Measurements from ENCODE around the gene NFIB.

NFIB gene

DNA sequence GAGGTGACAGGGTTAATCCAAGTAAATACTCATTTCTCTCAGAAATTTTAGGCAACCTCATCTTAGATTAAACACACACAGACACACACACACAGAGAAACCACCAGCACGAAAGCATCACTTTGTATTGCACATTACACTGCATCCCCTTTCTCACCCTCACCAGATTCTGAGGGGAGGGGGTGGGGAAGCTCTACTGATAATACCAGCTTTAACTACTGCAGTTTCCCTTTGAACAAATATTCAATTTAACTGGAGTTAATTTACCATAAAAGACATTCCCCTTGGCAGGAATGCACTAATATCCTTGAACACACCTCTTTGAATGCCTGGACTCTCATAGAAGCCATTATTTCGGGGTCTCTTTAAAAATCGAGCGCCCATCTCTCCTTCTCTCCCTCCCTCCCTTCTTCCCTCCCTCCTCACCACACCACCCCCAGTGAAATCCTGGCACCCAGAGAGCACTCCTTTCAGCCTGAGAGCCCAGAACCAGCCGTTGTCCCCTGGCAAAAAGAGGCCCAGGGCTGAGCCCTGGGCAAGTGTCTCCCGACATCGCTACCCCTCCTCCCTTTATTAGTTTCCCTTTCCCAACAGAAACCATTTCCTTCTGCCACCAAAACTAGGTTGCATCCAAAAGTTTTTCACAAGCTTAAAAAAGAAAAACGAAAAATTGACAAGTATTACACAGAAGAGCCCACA is 2.8 kb upstream of the NFIB start:
- no peak overlapping the region for H3K27ac Mint-ChIP-seq
- no peaks in the 10 kb centered on the region for H3K9me3 Mint-ChIP-seq
- peaks cover 61% of the 10 kb centered on the region for H3K27me3 Mint-ChIP-seq
- no peak overlapping the region for H3K4me3 Mint-ChIP-seq
- no peaks in the 10 kb centered on the region for H3K36me3 Mint-ChIP-seq
- H3K4me1 Mint-ChIP-seq: peaks cover 31% of the 10 kb centered on the region
- no peak for ATAC-seq

DNA sequence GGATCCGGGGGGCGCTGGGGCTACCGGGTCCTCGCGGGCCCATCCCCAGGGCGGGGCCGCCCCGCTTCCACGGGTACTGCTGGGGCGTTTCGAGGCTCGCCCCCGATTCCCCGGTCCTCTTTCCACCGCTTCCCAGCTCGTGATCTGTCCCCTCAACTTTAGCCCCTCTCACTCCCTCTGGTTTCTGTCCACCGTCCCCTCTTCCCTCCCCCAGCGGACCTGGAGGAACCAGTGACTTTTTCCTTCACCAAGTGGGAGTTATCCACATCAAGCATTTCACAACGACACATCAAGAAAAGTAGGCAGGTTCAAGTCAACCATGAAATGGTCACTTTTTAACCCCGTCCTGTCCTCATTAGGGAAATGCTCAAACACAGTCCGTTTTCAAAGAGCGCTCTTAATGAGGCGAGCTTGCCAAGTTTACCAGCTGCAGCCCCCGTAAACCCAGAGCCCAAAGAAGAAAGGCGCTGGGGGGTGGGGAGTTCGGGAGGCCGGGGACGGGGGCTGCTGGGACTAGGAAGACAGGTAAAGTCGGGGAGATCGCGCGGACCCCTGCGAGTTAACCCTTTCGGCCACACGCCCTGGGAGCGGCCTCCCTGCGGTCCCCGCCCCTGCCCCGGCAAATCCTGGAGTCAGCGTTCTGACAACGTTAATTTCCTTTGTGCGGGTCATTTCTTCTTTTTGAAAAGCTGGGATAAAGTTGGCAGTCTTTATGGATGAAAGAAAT is 2.1 kb upstream of the NFIB start:
- Mint-ChIP-seq H3K4me3 (peak overlapping the region; percentile 76), H3K9me3 (no peaks in the 10 kb centered on the region), H3K27ac (no peak overlapping the region), H3K4me1 (peaks cover 24% of the 10 kb centered on the region), H3K27me3 (peaks cover 54% of the 10 kb centered on the region), H3K36me3 (no peaks in the 10 kb centered on the region)
- peak; percentile 27 for ATAC-seq

DNA sequence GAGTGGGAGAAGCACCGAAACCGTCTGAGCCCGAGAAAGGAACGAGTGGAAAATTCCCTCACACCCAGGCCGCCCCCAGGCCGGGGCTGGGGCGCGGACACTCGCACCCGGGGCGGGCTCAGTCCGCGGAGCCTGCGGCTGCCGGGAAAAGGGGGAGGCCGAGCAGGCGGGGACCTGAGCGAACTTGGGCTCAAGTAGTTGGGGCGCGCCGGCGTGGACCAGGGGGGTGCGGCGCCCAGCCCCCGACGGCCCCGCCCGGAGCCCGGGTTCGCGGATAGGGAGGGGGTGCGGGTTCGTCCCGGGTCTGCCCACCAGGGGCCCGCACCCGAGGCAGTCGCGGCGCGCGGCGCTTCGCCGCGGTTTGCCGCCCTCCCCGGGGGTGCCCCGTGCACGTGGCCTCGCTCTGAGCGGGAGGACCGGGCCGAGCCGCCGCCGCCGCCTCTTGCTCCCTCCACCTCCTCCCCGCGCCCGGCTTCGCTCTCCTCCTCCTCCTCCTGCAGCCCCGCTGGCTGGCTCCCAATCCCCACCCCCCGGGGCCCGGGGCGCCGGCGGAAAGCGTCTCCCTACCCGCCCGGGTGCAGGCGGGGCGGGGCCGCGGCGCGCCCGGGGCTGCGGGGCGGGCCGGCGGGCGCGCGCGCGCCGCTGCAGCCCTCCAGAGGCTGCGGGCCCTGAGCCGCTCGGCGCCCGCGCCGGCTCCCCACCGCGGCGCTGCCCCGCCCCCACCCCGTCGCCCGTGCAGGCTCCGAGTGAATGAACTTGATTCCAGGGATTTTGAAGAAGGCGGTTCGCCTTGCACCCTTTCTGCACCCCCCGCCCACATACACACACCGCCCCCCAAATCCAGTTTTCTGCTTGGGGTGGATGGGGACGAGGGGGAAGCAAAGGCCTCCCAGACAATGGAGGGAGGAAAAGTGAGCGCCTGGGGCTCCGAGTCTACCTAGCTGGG is 1.3 kb upstream of the NFIB start:
- Mint-ChIP-seq H3K9me3 (no peaks in the 10 kb centered on the region), H3K27me3 (peaks cover 48% of the 10 kb centered on the region), H3K4me3 (peak overlapping the region; percentile 77), H3K36me3 (no peaks in the 10 kb centered on the region), H3K27ac (no peak overlapping the region), H3K4me1 (peaks cover 20% of the 10 kb centered on the region)
- ATAC-seq: peak; percentile 31

DNA sequence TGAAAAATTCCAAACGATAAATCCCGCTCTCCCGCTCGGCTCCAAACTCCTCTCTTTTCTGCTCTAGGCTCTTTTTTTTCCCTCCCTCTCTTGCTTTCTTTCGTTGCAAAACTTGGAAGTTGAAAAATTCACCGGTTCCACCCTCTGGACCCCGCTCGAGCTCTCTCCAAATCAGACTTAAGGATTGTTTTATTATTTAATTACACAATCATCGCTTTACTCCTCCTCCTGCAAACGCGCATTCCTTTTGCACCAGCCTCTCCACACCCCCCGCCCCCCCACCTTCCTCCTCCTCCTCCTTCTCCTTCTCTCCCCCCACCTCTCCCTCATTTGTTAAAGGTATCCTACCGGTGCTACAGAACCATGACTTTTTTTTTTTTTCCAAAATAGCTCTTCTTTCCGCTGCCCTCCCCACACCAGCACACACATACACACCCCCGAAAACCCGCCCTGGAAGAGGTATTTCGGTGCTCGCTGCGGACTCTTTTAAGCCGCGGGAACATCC is 535 bp upstream of the NFIB start:
- H3K9me3 Mint-ChIP-seq: no peaks in the 10 kb centered on the region
- H3K4me3 Mint-ChIP-seq: peak overlapping the region; percentile 77
- peaks cover 49% of the 10 kb centered on the region for H3K27me3 Mint-ChIP-seq
- H3K4me1 Mint-ChIP-seq: peaks cover 20% of the 10 kb centered on the region
- no peak overlapping the region for H3K27ac Mint-ChIP-seq
- no peak for ATAC-seq
- H3K36me3 Mint-ChIP-seq: no peaks in the 10 kb centered on the region

DNA sequence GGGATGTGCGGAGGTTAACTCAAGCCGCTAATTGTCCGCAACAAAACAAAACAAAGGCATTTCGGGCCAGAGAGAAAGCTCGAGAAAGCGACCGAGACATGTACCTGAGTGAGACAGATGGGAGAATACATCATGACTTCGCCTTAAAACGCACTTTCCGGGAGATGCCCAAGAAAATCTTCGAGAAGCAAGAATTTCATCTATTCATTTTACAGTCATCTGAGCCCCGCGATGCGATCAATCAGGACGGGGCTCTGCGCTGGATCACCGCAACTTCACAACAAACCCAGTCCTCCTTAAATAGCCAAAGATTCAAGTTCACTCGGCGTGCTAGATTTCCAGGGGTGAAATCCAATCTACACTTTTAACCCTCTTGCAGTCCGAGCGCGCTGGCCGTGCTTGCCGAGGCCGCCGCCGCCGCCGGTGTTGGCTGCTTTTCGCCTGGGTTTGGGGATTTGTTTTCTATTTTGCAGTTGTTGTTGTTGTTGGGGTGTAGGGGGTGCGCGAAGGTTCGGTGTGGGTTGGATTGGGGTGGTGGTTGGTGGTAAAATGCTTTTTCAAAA is 482 bp downstream of the NFIB start:
- Mint-ChIP-seq H3K36me3 (no peaks in the 10 kb centered on the region), H3K27me3 (peaks cover 59% of the 10 kb centered on the region), H3K4me3 (peak overlapping the region; percentile 77), H3K9me3 (no peaks in the 10 kb centered on the region), H3K27ac (no peak overlapping the region), H3K4me1 (peaks cover 20% of the 10 kb centered on the region)
- ATAC-seq: no peak

DNA sequence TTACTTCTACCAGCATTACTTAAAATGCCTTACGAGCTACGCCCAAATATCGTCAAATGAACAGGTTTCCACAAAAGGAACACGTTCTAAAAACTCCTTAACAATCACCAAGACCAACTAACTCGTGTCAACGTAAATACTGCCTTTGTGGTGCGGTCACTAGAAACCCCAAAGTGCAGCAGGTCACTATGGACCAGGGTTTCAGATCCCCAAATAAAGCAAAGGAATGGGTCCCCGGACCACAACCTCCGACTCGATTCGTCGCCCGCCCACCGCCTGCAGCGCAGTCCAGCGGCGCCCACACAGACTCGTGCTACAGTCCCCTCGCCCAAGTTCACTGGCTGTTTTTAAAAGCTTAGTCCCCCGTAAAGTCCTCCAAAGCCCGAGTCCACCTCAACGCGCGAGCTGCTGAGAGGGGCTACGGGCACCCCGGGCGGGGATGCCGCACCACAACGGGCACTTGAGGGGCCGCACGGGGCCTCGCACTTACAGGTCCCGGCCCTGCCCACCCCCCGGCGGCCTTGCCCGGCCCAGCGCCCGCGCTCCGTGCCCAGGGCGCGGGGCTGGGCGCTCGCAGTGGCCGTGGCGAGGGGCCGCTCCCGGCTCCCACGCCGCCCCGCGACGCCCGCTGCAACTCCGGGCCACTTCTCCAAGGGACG is 1.1 kb downstream of the NFIB start:
- H3K4me1 Mint-ChIP-seq: peaks cover 20% of the 10 kb centered on the region
- no peak for ATAC-seq
- H3K36me3 Mint-ChIP-seq: no peaks in the 10 kb centered on the region
- H3K9me3 Mint-ChIP-seq: no peaks in the 10 kb centered on the region
- H3K4me3 Mint-ChIP-seq: peak overlapping the region; percentile 77
- H3K27ac Mint-ChIP-seq: no peak overlapping the region
- peaks cover 65% of the 10 kb centered on the region for H3K27me3 Mint-ChIP-seq

DNA sequence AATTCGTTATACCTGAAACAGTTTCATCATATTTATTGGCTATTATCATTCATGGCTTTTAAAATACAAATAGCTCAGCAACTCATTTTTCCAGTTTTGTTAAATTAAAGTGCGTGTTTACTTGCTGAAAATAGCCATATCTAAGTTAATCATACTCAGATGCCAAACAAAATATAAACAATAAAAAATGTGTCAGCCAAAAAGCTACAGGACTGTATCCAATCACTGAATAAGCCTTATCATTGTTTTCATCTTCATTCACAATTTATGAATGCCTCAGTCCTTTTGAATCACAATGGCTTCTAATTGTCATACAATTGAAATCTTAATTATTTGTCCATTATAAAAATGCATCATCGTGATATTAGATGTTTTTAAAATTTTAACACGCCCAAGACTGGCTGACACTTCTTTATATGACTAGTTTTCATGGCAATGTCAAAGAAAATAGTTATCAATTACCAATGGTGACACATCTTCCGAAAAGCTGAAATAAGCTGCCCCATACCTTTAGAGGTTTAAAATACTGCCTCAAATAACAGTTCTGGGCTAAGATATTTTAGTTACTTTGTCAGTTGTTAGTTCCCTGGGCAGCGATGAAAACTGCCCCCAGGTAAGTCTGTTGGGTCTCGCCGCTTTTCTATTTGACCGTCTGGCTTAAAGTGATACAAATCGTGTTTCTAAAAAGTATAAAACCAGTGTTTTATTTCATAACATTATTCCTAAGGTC is 1.8 kb downstream of the NFIB start:
- Mint-ChIP-seq H3K9me3 (no peaks in the 10 kb centered on the region), H3K27me3 (peaks cover 69% of the 10 kb centered on the region), H3K27ac (no peak overlapping the region), H3K4me3 (no peak overlapping the region), H3K36me3 (no peaks in the 10 kb centered on the region), H3K4me1 (peaks cover 20% of the 10 kb centered on the region)
- ATAC-seq: no peak

DNA sequence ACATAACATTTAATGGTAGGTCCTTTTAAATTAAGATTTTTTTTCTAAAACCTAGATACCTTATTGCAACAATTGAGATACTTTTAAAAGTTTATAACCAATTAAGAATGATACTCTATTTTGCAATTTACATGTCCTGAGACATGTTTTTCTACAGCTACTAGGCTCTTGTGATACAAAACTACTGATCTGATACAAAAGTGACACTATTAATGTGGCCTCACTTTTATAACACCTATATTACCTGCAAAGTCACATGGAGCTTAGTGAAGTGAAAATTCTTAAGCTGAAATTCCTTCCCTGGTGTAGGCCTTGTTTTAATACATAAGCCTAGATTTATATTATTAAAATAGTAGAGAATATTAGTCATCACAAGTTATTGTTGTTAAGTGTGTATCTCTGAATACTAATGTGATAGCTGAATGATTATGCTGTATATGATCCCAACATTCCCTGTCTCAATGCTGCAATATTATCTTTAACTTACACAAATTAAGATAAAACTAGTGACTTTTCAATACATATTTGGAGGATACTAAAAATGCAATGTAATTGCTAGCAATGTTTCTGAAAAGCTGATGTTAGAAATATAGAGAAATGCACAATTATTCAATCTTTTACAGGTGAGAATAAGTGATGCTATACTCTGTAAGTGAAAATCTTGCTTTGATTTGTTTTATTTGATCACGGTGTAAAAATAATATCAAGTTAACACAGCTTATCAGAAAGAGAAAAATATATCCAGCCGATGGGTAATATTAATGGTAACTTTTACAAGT is 2.6 kb downstream of the NFIB start:
- Mint-ChIP-seq H3K4me1 (peaks cover 20% of the 10 kb centered on the region), H3K27ac (no peak overlapping the region), H3K27me3 (peaks cover 64% of the 10 kb centered on the region), H3K9me3 (no peaks in the 10 kb centered on the region), H3K4me3 (no peak overlapping the region), H3K36me3 (no peaks in the 10 kb centered on the region)
- ATAC-seq: no peak

DNA sequence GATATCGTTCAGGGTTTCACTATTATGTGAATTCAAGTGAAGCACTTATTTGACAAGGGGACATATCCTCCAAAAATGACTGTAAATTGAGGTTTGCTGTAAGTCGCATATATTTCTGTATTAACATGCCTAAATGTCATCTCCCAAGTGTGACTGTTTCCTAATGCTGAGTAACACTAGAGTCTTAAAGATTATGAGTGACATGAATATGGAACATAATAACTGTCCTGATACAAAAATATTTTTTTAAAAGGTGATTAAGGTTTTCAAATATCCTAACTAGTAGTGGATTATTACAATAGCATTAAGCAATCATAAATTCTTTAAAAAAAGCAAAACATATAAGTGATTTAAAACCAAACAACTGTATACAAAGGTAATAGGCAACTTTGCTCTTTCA is 3.6 kb downstream of the NFIB start:
- H3K4me3 Mint-ChIP-seq: no peak overlapping the region
- no peaks in the 10 kb centered on the region for H3K9me3 Mint-ChIP-seq
- H3K27me3 Mint-ChIP-seq: peaks cover 55% of the 10 kb centered on the region
- H3K27ac Mint-ChIP-seq: no peak overlapping the region
- ATAC-seq: no peak
- no peaks in the 10 kb centered on the region for H3K36me3 Mint-ChIP-seq
- peaks cover 14% of the 10 kb centered on the region for H3K4me1 Mint-ChIP-seq

DNA sequence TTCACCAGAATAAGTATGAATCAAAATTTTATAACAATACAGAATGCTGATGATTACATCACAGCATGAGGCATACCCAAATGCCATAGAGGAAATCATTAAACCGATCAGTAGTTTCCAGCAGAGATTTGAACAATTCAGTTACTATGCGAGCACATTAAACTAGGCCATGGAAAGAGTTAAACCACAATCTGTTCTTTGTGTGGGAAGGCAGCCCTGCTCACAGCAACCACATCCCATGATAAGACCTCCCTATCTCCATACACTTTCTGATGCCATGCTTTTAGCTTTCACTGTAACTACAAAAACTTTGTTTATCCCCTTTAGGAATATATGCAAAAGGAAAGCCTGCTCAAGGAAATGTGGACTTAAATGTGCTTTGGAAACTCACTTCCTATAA is 4.5 kb downstream of the NFIB start:
- peaks cover 51% of the 10 kb centered on the region for H3K27me3 Mint-ChIP-seq
- H3K4me3 Mint-ChIP-seq: no peak overlapping the region
- no peak overlapping the region for H3K27ac Mint-ChIP-seq
- no peak for ATAC-seq
- no peaks in the 10 kb centered on the region for H3K36me3 Mint-ChIP-seq
- H3K9me3 Mint-ChIP-seq: no peaks in the 10 kb centered on the region
- peaks cover 9% of the 10 kb centered on the region for H3K4me1 Mint-ChIP-seq

DNA sequence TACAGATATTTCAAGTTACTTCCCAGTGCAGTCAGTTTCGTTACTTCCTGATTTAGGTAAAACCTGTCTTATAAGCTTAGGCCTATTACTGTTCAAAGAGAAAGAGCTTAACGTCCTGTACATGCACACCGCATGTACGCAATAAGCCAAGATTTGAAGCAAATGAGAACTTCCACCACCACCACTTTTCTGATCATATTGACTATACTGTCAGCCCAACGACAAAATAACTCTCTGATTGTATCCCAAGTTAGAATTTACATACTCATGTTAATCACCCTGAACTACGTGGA is 5.1 kb downstream of the NFIB start:
- Mint-ChIP-seq H3K27ac (no peak overlapping the region), H3K4me1 (peaks cover 6% of the 10 kb centered on the region), H3K36me3 (no peaks in the 10 kb centered on the region), H3K27me3 (peaks cover 45% of the 10 kb centered on the region), H3K9me3 (no peaks in the 10 kb centered on the region), H3K4me3 (no peak overlapping the region)
- ATAC-seq: no peak

DNA sequence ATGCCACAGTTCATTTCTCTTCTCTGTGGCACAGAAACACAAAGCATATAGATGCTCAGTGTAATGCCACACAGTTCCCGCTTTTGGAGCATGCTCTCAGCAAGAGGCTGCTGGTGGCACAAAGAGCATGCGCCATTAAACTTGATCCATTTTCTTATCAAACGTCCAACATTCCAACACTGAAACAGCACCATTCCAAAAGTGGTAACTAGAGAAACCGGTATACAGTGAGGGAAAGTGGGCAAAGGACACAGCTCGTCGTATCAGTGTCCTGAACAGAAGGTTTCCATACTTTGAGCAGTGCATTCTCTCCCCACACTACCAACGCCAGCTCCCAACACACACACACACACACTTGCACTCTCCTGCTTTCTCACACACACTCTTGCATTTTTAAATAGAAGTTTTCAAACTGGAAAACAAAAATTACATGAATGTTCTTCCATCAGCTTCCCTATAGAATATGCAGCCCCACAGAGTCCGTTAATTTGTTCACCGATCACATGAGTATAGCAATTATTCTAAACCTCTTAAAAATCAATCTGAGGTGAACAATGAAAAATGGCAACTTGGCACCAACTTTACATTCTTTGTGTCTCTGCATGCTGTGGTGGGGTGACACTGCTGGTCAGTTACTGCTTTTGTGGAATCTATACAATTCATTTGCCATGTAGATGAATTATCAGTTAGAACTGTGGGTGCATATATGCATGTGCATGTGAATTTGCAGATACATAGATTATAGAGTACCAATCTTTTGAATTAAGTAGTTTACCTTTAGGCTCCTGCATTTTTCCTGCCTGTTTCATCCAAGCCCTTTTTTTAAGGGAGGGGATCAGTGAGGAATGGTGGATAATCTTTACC is 5.7 kb downstream of the NFIB start:
- Mint-ChIP-seq H3K9me3 (no peaks in the 10 kb centered on the region), H3K27ac (no peak overlapping the region), H3K4me3 (no peak overlapping the region), H3K36me3 (no peaks in the 10 kb centered on the region), H3K27me3 (peaks cover 39% of the 10 kb centered on the region), H3K4me1 (peaks cover under 1% of the 10 kb centered on the region)
- no peak for ATAC-seq
